Measurements from ENCODE around the gene NCBP2L.

Gene NCBP2L

GRCh38 chrX:107777536-107777832, at the start of gene NCBP2L:
Gene NCBP2L, plus strand, starts transcription at chrX:107777733. Its CDS starts 16,488 bp downstream, at chrX:107794221.
- no peak for DNase-seq

DNA sequence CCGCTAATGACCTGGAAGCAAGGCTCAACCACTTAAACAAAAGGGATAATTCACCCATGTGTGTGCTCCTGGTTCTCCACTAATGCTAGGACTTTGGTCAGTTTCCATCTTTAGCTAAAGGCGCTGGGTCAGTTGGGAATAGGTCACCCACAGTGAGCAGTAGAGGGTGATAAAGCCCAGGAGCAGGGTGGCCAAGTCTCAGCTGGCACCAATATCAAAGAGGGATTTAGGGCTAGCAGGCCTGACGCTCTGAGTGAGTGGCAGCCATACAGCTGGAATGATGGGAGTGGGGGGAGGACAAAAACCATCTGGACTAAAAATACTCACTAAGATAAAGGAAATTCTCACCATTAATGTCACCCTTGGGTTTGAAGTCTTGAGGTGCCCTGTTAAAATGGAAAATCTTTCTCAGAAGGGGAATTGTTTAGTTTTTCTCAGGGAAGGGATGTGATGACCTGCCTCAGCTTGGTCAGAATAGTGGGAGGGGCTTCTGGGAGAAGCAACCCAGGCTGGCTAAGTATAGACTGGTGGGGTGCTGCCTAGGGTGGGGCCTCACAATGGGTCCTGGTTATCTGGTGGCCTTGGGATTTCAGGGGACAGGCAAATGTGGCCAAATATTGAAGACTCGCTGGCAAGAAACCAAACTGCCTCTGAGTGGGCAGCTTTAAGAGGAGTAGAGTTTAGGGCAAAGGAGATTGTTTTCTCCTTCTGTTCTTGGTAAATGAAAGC, 49.0 kb upstream of the NCBP2L start:
- DNase-seq, result no peak

DNA sequence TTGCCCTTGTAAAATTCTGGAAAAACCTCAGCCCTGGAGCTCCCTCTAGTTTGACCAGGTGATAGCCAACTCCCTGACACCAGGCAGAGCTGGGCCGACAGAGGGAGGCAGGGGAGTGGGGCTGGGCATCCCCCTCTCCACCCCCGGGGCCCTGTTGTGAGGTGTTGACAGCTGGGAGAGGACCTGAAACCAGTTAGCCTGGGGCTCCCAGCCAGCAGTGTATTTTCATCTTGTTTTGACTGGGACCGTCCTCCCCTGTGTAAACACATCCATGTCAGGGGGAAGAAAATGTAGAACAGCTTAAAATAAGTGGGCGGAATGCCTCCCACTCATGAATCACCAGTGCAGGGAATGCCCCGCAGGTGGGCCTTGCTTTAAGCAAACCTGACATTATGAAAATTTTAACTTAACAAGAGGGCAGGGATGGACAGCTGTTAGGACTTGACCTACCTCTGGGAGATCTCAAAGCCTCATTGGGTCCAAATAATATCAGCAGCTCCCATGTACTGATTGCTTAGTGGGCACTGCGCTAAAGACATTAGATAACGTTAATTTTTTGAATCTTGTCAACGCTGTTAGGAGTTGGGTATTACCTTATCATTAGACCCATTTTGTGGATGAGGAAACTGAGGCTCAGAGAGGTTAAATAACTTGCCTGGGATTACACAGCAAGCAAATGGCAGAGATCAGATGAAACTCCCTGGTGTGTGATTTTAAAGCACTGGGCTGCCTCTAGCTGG, 47.8 kb upstream of the NCBP2L start:
- no peak for DNase-seq

DNA sequence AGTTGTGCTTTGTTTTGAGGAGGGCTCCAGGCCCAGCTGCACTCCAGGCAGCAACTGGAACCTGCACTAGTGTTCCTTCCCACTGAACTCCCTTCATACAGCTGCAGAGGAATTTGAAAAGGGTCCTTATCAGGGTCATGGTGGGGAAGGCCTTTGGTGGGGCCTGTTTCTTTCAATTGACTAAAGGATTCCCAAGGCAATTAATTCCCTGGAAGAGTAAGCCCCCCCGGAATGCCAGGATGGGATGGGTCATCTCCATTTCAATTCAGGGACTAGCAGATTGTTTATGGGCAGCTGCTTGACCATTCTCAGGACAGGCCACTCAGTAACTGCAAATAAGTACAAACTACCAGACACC, 47.3 kb upstream of the NCBP2L start:
- DNase-seq, result no peak

- no peak for DNase-seq
These were observed 46.4 kb upstream of the NCBP2L start for GRCh38 chrX:107730991-107731766.

DNA sequence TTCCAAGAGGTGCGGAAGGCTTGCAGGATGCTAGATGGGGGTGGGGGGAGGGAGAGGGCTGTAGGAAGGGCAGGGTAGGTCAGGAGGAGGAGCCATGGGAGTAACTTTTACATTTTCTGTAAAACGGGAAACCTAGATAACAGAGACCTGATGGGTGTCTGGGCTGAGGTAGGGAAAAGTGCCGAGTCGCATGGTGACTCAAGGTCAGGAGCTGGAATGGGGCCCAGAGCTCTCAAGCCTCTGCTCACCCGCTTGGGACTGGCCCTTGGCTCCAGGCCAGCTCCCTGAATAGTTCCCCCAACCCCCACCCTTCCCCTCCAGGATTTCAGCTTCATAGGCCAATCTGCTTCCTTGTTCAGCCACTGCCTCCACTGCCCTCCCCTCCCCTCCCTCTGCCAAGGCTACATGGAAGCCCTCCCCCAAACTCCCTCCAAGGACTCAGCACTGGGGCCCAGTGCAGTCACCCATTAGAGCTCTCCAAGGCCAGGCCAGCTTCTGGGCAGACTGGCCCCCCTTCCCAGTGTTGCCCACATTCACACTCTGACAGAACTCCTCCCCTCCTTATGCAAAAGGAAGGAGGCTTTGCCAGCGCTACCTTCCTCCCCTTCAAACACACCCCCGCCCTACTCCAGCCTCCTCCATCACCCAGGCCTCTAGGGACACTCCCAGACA, 45.6 kb upstream of the NCBP2L start:
- DNase-seq, result no peak

- DNase-seq, result no peak
These were observed 43.8 kb upstream of the NCBP2L start for GRCh38 chrX:107733686-107734085.

DNA sequence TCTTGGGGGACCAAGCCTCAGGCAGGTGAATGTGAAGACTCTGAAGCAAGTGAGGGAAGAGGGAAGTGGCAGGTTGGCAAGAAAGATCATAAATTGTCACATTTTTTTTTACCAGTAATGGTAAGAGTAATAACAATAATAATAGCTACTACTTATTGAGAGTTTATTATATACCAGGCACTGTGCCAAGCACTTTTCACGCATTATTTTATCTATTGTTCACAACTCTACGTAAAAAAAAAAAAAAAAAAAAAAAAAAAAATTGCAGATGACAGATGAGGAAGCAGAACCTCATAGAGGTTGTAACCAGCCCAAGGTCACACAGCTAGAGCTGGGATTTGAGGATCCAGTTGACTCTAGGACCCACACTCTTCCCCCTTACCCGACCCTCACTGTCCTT, 42.9 kb upstream of the NCBP2L start:
- no peak for DNase-seq

DNA sequence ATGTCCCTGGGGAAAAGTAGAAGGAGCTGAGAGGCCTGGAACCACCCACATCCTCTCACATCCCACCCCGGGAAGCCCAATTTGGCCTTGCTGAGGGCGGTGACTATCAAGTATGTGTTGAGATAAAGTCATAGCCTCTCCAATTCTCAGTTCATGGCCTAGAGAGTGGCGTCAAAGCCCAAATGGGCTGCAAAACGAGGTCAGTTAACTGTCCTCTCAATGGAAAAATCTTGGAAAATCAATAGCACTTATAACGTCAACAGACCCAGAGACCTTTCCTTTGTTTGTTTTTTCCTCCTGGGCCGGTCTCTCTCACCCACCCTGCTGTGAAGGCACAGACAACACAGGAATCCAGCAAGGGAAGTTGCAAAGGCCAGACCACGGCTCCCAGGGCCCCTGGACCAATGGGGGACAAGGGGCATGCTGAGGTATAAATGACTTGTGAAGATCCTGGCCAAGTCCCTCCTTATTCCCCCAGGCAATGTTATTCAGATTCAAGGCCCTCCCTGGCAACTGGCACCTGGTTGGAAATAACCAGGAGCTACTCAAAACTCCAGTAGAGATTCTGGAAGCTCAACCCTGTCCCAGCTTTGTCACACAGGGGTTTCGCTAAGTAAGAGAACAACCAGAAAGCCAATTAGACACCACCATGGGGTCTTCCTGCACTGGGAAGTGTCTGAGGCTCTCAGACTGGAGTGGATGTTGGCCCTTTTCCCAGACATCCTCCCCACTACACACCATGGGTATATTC, 40.6 kb upstream of the NCBP2L start:
- DNase-seq, result no peak

- DNase-seq, result no peak
These were observed 39.3 kb upstream of the NCBP2L start for GRCh38 chrX:107738272-107738671.

DNA sequence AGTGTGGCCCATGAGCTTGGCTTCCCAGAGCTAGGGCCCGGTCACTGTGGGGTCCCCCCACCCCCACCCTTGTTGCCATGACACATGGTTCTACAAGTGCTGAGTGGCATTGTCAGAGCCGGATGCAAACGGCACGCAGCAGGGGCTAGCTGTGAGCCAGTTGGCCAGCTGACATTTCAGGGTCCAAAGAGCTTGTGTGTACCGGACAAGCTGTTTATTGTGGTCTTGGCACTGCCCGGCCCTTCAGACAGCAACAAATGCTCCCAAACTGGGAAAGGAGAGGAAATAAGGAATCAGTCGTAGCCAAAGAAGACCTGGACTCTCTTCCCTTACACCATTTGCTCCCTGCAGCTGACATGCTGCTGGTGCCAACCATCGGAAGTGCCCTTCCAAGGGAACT, 38.8 kb upstream of the NCBP2L start:
- no peak for DNase-seq

DNA sequence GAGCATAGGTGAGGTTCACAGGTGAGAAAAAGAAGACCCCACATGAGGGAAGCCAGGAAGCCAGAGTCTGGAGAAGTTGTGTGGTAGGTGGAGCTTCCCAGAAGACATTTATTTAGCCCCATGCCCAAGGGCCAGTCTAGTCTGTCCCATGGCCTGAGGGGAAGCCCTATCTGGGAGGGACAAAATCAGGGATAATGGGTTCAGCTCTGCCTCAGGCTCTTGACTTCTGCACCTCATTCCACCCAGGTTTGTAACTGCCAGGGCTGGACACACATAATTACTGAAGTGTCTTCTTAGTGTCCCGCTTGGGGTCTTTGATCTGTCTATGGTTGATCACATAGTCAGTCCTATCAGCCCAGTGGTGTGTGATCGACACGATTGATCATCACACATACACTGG, 38.0 kb upstream of the NCBP2L start:
- no peak for DNase-seq

- DNase-seq, result no peak
These were observed 36.1 kb upstream of the NCBP2L start for GRCh38 chrX:107741404-107741790.

DNA sequence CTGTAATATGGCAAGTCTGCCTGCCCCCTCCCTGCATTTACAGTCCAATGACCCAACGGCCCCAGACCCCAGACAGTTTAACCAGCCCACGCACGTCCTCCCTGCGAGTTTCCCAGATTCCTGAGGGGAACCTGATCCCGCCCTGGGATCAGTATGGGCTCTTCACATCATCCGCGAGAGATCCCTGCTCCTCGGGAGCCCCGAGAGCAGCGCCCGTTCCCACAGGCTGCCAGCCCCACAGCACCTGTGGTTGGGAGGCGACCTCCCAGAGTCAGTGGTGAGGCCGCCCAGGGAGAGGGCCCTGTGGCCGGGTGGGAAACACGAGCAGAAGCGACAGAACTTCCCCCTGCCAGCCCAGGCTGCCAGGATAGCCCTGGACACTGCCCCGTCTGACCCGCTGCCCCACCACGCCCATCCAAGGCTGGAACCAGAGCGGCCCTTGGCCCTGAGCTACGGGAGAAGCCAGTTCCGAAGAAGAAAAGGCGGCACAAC, 34.8 kb upstream of the NCBP2L start:
- no peak for DNase-seq

GRCh38 chrX:107743995-107744394, 33.5 kb upstream of the NCBP2L start:
- no peak for DNase-seq

GRCh38 chrX:107744868-107745267, 32.7 kb upstream of the NCBP2L start:
- DNase-seq, result no peak

DNA sequence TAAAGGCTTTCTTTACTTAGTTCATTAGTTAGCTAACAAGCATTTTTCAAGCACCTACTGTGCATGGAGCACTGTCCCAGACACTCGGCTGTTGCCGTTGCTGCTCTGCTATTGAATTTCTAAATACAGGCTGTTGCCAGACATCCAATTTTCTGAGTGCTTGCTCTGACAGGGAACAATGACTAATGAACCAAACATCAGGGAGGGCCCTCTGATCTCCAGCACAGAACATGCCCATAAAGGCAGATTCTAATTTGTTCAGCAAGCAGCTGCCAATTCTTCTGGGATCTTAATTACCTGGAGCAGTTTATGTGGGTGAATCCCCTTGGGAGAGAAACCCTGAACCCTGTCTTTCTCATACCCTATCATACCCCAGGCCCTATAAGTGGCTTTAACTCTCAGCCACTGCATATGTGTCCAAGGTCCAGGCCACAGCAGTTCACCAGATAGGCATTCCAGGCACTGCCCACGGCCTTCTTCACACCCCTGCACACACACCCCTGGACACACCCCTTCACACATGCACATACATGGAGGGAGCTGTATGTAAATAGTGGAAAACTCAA, 29.9 kb upstream of the NCBP2L start:
- no peak for DNase-seq

- DNase-seq, result no peak
These were observed 29.0 kb upstream of the NCBP2L start for GRCh38 chrX:107748506-107748905.

DNA sequence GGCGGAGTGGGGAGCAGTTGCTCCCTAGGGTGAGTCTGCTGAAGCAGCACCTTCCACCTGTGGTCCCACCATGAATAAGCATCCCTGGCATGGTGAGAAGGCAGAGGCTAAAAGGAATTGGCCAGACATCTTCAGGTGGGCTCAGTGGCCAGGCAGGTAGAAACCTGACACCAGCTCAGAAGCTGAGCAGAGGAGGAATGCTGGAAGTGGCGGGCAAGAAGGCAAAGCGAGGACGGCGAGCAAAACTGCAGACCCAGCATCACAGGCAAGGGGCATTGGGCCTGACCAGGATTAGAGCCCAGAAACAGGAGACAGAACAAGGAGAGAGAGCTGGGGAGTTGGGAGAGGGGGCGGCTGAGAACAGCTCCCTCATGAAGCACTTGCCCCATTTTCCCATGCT, 27.3 kb upstream of the NCBP2L start:
- no peak for DNase-seq

DNA sequence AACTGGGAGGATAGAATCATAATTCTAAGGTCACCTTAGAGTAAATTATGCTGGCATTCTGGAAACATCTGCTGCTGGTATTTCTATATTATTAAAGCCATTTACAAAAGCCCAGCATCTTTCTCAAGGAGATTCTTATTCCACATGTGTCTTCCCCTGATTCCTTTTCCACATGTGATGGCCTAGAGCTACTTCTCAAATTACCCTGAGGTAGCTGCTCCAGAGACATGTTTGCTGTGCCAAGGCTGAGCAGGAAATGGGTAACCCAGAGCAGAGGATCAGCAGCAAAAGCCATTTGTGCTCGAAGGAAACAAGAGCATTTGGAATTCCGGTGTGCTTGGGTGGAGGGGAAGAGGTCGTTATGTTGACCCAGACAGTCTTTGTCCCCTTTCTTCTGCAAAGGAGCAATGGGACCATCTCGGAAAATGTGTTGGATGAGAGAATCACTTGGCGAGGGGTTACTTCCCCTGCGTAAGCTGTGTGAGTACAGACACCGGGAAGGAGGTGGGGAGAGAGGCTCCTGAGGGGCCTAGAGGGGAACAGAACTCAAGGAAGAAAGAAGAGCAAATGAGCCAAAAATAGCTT, 26.6 kb upstream of the NCBP2L start:
- no peak for DNase-seq

- no peak for DNase-seq
These were observed 25.5 kb upstream of the NCBP2L start for GRCh38 chrX:107752043-107752442.

DNA sequence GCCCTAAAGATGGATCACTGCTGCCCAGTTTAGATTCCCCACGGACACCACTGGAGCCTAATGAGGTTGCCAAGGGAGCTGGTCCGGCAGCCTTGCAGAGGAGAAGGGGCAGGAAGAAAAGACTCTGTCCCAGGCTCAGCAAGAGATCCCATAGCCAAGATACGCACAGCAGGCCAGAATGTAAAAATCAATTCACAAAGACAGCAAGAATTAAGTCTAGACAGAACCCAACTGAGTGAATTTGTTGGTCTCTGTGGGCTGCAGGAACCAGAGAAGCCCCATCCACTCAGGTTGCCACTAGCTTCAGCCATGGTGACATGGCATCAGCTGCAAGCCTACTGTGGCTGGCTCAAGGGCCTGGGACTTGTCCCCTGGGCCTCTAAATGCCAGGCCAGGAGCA, 24.8 kb upstream of the NCBP2L start:
- no peak for DNase-seq

All from activated CD4-positive, alpha-beta T cell treated with anti-CD3 and anti-CD28 coated beads, Interleukin-2, amount 50 U/mL, for 16 hours (primary cell).